HG03066 (cell line): ENCODE measurements around the gene SPINK2.

Source experiments
- ATAC-seq: cut with Tn5 transposase; IDR thresholded peaks from one replicate; pipeline ENCODE4 v1.9.1; 2021; ENCODE audit warnings: low read depth; ENCODE audit not compliant: unreplicated experiment

Gene SPINK2

DNA sequence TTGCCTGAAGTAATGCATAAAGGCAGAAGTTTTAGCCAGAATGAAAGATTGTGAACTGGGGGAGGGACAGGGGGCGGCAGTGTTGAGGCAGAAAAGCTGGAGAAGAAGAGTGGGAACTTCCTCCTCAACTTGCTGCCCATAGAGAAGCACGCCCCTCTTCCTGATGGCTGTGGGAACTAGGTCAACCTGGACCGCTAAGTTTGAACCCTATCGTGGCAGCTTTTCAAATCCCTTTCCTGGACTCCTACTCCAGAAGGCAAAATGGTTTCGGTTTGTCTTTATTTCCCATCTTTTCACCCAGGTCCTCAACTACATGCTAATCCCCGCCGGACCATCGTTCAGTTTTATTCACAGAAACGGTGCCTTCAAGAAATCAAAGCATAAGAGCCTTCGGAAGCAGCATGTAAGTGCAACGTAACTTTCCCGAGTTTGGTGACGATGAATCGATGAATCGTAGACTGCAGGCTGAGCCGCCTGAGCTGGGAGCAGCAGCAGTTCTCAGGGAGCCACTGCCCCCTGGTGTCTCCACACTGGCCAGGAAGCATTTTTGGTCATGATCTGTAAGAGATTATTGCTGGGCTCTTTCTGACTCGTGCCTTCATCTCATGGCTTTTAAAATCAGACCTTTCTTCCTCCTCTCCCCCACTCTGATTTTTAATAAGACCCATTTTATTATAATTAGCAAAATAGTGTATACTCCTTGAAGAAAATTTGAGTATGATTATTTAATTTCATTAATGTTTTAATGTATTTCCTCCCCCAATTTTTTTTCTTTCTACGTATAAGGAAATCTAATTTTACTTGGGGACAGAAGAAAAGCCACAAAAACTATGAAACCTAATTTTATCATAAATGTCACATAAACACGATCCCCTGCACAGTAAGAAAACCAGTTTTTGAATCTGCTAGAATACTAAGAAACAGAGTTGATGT, 21.4 kb downstream of the SPINK2 start:
- peak; percentile 86 for ATAC-seq

DNA sequence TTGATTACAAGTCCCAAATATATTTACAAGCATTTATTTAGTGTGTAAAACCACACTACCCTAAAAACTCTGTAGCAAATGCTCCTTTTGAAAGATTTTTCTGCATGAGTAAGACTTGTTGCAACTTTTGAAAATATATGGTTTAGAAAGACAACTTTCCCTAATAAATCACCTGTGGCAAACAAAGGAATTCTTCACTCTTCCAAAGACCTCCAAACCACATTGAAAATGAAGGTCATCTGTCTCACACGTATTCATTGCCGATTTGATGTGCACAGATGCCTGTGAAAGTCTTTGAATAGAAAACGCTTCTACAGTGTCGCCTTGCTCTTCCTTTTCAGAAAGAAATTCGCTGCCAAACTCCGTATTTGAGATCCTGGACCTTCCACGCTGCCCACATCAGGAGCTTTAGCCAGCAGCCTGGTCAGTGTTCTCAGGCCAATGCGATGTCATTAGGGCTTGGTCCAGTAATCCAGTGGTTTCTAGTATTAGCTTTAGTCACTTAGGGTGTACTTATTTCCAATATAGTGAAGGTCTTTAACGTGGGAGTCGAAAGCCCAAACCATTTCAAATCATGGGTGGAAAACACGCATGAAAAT, 22.2 kb downstream of the SPINK2 start:
- no peak for ATAC-seq

- ATAC-seq = no peak
These were observed 25.3 kb downstream of the SPINK2 start for GRCh38 chr4:56796211-56796610.

- ATAC-seq = no peak
These were observed 30.2 kb downstream of the SPINK2 start for GRCh38 chr4:56791316-56791715.

DNA sequence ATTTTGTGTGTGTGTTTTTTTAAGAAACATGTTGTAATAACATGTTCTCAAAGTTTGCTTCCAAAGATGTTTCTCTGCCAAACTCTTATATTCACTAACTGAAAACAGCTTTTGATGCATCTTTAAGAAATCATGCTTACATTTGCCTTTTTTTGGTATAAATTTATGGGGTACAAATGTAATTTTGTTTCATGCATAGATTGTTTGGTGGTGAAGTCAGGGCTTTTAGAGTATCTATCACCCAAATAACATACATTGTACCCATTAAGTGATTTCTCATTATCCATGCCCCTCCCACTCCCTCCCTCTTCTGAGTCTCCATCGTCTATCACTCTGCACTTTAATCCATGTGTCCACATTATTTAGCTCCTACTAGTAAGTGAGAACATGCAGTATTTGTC, 30.8 kb downstream of the SPINK2 start:
- no peak for ATAC-seq

DNA sequence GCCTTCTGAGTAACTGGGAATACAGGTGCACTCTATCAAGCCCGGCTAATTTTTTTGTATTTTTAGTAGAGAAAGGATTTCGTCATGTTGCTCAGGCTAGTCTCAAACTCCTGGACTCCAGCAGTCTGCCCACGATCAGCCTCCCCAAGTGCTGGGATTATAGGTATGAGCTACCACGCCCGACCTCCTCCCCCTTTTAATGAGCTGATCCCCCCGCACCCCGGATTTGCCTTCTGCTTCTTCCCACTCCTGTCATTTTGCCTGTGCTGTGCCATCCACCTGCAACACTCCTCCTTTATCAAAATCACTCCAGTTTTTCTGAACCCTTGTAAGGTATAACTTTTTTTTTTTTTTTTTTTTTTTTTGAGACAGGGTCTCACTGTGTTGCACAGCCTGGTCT, 33.4 kb downstream of the SPINK2 start:
- no peak for ATAC-seq

- no peak for ATAC-seq
These were observed 34.1 kb downstream of the SPINK2 start for GRCh38 chr4:56787380-56787779.

- no peak for ATAC-seq
These were observed 34.5 kb downstream of the SPINK2 start for GRCh38 chr4:56786955-56787354.

DNA sequence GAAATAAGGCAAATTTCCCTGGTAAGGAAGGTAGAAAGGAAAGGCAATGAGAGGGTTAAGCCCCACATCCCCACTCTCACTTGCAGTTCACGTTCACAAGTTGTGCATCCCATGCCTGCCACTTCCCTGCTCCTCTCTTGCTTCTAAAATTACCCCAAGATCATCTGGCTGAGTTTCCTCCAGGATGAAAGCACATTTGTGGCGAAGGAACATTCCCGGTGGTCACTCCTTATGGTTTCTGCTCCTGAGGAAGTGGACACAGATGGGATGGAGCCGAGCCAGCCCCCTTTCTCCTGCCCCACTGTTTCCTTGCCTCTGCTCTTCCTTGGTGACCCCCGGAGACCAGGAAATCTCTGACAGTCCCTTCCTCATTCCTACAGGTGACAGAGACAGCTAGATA, 37.5 kb downstream of the SPINK2 start:
- no peak for ATAC-seq

DNA sequence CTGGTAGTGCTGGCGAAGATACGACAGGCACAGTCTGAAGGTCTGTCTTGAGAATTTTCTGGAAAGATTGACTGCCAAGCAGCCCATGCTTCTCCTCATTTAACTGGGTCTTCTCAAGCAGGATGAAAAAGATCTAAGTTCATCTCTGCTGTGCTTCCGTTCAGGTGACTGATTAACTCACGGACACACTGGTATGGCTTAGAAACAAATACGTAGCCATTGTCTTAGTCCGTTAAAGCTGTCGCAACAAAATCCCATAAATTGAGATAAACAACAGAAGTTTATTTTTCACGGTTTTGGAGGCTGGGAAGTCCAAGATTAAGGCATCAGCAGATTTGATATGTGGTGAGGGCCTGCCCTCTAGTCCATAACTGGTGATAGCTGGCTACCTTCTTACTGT, 39.5 kb downstream of the SPINK2 start:
- no peak for ATAC-seq

GRCh38 chr4:56773346-56773745, 48.2 kb downstream of the SPINK2 start:
- ATAC-seq = no peak

GRCh38 chr4:56772134-56772533, 49.4 kb downstream of the SPINK2 start:
- ATAC-seq = no peak

DNA sequence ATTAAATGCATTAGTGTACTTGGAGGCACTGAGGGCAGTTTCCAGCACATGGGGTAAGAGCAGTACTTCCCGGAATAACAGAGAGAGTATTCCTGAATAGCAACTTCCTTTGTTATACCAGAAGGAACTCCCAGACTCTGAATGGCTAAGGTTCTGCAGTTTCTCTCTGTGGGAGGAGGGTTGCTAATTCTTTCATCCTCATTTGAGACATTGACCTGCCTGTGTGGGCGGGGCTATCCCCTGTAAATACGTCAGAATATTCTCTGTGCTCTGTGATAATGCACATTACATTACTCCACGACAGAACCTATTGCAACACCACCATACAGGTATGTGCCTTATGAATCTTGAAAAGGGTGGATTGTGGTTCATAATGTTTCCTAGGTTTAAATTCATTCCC, 52.7 kb downstream of the SPINK2 start:
- ATAC-seq = no peak

DNA sequence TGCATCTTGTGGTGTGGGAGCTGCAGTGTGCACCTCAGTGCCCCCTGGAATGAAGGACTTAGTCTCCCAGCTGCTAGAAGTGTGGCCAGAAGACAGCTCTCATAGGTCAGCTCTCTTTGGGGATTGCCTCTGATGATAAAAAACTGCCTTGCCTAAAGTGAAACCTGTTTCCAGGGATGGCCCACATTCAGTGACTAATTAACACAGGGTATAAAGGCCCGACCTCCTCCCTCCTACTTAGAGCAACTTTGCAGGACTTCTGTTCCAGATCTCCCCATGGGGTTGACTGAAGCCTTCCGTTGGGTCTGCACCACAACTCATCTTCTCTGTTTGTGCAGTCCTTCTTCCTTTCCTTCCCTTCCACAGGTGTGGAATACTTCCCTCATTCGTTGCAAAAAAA, 53.2 kb downstream of the SPINK2 start:
- no peak for ATAC-seq

- ATAC-seq = no peak
These were observed 53.9 kb downstream of the SPINK2 start for GRCh38 chr4:56767567-56767966.

GRCh38 chr4:56764775-56765174, 56.7 kb downstream of the SPINK2 start:
- no peak for ATAC-seq

DNA sequence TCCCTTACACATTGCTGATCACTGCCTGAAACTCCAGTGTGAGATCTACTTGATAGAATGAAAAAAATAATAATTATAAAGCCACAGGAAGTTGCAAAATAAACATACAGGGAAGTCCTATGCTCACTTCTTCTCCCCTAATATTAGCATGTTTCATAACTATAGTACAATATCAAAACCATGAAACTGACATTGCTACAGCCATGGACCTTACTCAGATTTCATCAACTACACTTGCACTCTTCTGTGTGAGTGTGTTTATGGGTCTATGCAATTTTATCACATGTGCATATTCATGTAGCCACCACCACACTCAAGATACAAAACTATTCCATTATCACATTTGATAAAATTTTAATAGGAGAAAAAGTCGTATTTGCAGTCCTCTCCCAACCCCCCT, 57.3 kb downstream of the SPINK2 start:
- ATAC-seq = no peak

DNA sequence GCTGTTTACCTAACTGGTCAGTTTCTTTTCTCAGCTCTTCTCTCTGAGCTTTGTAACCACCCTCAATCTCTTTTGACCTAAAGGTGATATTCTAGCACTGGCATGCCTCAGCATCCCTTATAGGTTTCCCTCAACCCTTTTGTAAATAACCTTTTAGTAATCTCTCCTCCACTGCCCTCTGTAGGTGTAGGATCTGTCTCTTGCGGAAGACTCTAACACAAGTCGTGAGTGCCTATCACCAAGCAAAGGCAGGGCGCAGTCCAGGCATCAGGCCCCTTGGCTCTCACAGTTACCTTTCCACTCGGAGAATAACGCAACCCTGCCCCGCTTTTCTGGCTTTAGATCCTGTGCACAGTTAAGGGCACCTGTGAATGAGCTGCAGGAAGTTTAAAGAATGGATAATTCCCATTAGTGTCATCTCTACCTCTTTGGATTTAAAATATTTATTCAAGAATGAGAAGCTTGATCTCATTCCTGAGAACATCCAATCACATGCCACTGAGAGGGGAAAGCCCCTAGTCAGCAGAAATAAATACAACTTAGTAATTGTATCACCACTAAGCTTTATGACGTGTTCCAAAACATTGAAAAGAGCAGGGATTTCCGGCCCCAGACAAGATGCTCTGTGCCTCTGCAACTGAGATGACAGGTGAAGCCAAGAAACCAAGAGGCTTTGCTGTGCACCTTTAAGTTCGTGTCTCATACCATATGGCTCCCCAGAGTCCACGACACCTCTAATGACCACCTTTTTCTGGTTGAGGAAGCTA, 58.8 kb downstream of the SPINK2 start:
- ATAC-seq = no peak

- no peak for ATAC-seq
These were observed 61.3 kb downstream of the SPINK2 start for GRCh38 chr4:56760183-56760582.
